GM12878 (cell line): ENCODE results near the gene PSORS1C1. TPM values are rescaled to one million over a fixed set of nuclear protein-coding genes. Genes with fewer than 3 reads are reported as not detected.

Experiments
- ATAC-seq: fragments of 200-7000 bp; cut with Tn5 transposase; 3 replicates; pipeline ENCODE4 v1.9.1; 2020; ENCODE audit warnings: mild to moderate bottlenecking, moderate library complexity
- BruUV-seq: library from RNA; stranded (reverse); fragments of 400-500 nt; replicated peaks from 2 replicates; lab custom pipeline; 2021; lab: Mats Ljungman, UMichigan
- CTCF ChIA-PET: fragments of 300-600 bp; sonication (Branson Sonifier 250); formaldehyde crosslinking; extraction: SDS; loops from one replicate; lab custom pipeline; 2021; ENCODE audit warnings: inconsistent platforms; lab: Yijun Ruan, JAX
- POLR2A ChIA-PET: fragments of 350-600 bp; formaldehyde crosslinking; extraction: SDS; loops from one replicate; lab custom pipeline; 2021; ENCODE audit warnings: inconsistent platforms; lab: Charles Lee
- RAD21 ChIA-PET: fragments of 300-600 bp; sonication (Branson Sonifier 250); formaldehyde crosslinking; loops from one replicate; lab custom pipeline; 2023; ENCODE audit warnings: antibody characterized with exemption; ENCODE audit not compliant: unreplicated experiment; lab: Charles Lee
- SMC1A ChIA-PET: fragments of 300-600 bp; sonication (Branson Sonifier 250); formaldehyde crosslinking; loops from one replicate; lab custom pipeline; 2023; ENCODE audit not compliant: unreplicated experiment, uncharacterized antibody; lab: Charles Lee
- DNase-seq: peaks from one replicate; pipeline ENCODE4 v3.0.0-alpha.2; 2011; ENCODE audit warnings: low read depth, low spot score
- FAIRE-seq: peaks from 3 replicates; lab custom pipeline; 2011; peaks lifted over from hg19 to GRCh38; lab: Jason Lieb, UNC
- H2AFZ ChIP-seq: 2 replicates; pipeline ENCODE4 v1.6.0; 2011; ENCODE audit warnings: low read depth, low read length, control low read depth; ENCODE audit not compliant: control insufficient read depth
- H3K27ac ChIP-seq: 2 replicates; pipeline ENCODE4 v1.5.1; 2011; ENCODE audit warnings: control low read depth; ENCODE audit not compliant: control insufficient read depth, insufficient read depth
- H3K27me3 ChIP-seq, 2 experiments: replicated peaks in 1 of 2; 2 replicates each; pipeline versions ENCODE4 v1.6.0 to v1.6.1; 2011; ENCODE audit warnings: low read length in 1 of 2; ENCODE audit not compliant: control insufficient read depth in 2 of 2, insufficient read depth in 2 of 2
- H3K36me3 ChIP-seq, 2 experiments: 2 replicates each; pipeline ENCODE4 v1.5.1; 2011; ENCODE audit warnings: low read length in 1 of 2; ENCODE audit not compliant: control insufficient read depth in 2 of 2, insufficient read depth in 2 of 2
- H3K4me1 ChIP-seq: 2 replicates; pipeline ENCODE4 v1.6.1; 2011; ENCODE audit warnings: mild to moderate bottlenecking, low read length, moderate library complexity, mixed read lengths; ENCODE audit not compliant: control insufficient read depth, insufficient read depth
- H3K4me2 ChIP-seq: 2 replicates; pipeline ENCODE4 v1.6.0; 2011; ENCODE audit warnings: control low read depth; ENCODE audit not compliant: control insufficient read depth, insufficient read depth
- H3K4me3 ChIP-seq: fragments of 200-600 bp; sonication (generic); 2 replicates; pipeline ENCODE4 v1.5.1; 2016
- H3K79me2 ChIP-seq: 2 replicates; pipeline ENCODE4 v1.6.0; 2011; ENCODE audit warnings: low read length; ENCODE audit not compliant: control insufficient read depth, insufficient read depth
- H3K9ac ChIP-seq: 2 replicates; pipeline ENCODE4 v1.8.0; 2011; ENCODE audit warnings: low read length, control low read depth, mixed read lengths; ENCODE audit not compliant: control insufficient read depth, insufficient read depth
- H3K9me3 ChIP-seq: replicated peaks from 3 replicates; pipeline ENCODE4 v1.5.1; 2011; ENCODE audit warnings: mild to moderate bottlenecking, low read length; ENCODE audit not compliant: control insufficient read depth, insufficient read depth
- H4K20me1 ChIP-seq: 2 replicates; pipeline ENCODE4 v1.6.0; 2011; ENCODE audit not compliant: control insufficient read depth, insufficient read depth
- MTA2 ChIP-seq: fragments of 450-650 bp; IDR thresholded peaks from 2 replicates; pipeline ENCODE4 v1.6.1; 2016; ENCODE audit warnings: low read depth, mild to moderate bottlenecking, moderate library complexity
- SIX5 ChIP-seq: IDR thresholded peaks from 2 replicates; pipeline ENCODE4 v1.6.1; 2011; ENCODE audit warnings: mild to moderate bottlenecking, low read depth, low read length, moderate library complexity; ENCODE audit not compliant: severe bottlenecking
- WGBS: methylation state at CpG from one replicate; pipeline ENCODE4 v1.1.6; 2016; ENCODE audit warnings: low lambda C conversion rate; ENCODE audit not compliant: insufficient replicate concordance, insufficient coverage; ENCODE audit errors: missing lambda C conversion rate; 5-methylcytosine and 5-hydroxymethylcytosine counted together
- in situ Hi-C: fragments of 300-500 bp; cut with MboI; formaldehyde crosslinking; loops from 9 replicates; pipeline ENCODE4 v1.14.3; 2018; ENCODE audit warnings: mixed read lengths
- intact Hi-C: fragments of 100-400 bp; cut with micrococcal nuclease; formaldehyde crosslinking; loops from one replicate; pipeline ENCODE4 v1.14.2; 2022; ENCODE audit not compliant: unreplicated experiment
- polyA plus RNA-seq, 11 experiments: library from polyadenylated mRNA; depleted of rRNA in 4 of 11; unstranded in 6 of 11; stranded (reverse) in 5 of 11; fragments of >200 nt; fragmentation: Nextera tagmentation in 4 of 11; fragmentation: Illumina TruSeq in 1 of 11; extraction: Ambion mirVana in 4 of 11; extraction: Trizol in 1 of 11; gene quantifications; 1 replicate in 1 of 11; 2 replicates in 10 of 11; pipeline versions ENCODE4 v1.2.1 to v1.2.3, GENCODE V29; 2011 to 2016; ENCODE audit warnings: inconsistent platforms in 2 of 11, missing spikeins in 2 of 11, low read depth in 1 of 11
- total RNA-seq, 4 experiments: library from RNA; depleted of rRNA in 3 of 4; stranded (reverse); fragments of >200 nt in 3 of 4; fragmentation: Illumina TruSeq in 1 of 4; extraction: Trizol in 1 of 4; gene quantifications; 2 replicates each; pipeline versions ENCODE4 v1.2.1 to v1.2.3, GENCODE V29; 2013 to 2021
- TF ChIP-seq, protein P1 (sequence below): fragments of 450-650 bp; IDR thresholded peaks from 2 replicates; pipeline ENCODE4 v1.6.1; 2016; ENCODE audit warnings: mild to moderate bottlenecking, moderate library complexity, borderline replicate concordance

The PSORS1C1 gene
- total and polyA plus RNA-seq, 10 of the 15 experiments (the other 5 are each of a cell fraction or from before 2014, with no cell fraction given) = 0.13 to 1.00 (median 0.20) TPM; not detected in 5

GRCh38 chr6:31094389-31094881 lies 20.2 kb upstream of the PSORS1C1 start:
- in situ Hi-C loops = loop anchor here (10.0 kb wide), 1 partner anchor 630 kb away; no protein-coding TSS in a partner anchor
- Histone ChIP-seq H3K9ac (no peak overlapping the region), H3K36me3 (no peaks in the 10 kb centered on the region), H3K4me1 (no peaks in the 10 kb centered on the region), H3K9me3 (no peaks in the 10 kb centered on the region), H2AFZ (no peak overlapping the region), H3K4me2 (no peak overlapping the region), H3K4me3 (no peak overlapping the region), H3K27me3 (peaks cover 0 to 2% of the 10 kb centered on the region in 2 experiments; a peak in 2 of 4 replicates), H3K27ac (no peak overlapping the region), H4K20me1 (no peaks in the 10 kb centered on the region), H3K79me2 (no peaks in the 10 kb centered on the region)
- no peak for DNase-seq
- no peak for TF ChIP-seq MTA2
- TF ChIP-seq SIX5 = no peak
- TF ChIP-seq, protein P1, sequence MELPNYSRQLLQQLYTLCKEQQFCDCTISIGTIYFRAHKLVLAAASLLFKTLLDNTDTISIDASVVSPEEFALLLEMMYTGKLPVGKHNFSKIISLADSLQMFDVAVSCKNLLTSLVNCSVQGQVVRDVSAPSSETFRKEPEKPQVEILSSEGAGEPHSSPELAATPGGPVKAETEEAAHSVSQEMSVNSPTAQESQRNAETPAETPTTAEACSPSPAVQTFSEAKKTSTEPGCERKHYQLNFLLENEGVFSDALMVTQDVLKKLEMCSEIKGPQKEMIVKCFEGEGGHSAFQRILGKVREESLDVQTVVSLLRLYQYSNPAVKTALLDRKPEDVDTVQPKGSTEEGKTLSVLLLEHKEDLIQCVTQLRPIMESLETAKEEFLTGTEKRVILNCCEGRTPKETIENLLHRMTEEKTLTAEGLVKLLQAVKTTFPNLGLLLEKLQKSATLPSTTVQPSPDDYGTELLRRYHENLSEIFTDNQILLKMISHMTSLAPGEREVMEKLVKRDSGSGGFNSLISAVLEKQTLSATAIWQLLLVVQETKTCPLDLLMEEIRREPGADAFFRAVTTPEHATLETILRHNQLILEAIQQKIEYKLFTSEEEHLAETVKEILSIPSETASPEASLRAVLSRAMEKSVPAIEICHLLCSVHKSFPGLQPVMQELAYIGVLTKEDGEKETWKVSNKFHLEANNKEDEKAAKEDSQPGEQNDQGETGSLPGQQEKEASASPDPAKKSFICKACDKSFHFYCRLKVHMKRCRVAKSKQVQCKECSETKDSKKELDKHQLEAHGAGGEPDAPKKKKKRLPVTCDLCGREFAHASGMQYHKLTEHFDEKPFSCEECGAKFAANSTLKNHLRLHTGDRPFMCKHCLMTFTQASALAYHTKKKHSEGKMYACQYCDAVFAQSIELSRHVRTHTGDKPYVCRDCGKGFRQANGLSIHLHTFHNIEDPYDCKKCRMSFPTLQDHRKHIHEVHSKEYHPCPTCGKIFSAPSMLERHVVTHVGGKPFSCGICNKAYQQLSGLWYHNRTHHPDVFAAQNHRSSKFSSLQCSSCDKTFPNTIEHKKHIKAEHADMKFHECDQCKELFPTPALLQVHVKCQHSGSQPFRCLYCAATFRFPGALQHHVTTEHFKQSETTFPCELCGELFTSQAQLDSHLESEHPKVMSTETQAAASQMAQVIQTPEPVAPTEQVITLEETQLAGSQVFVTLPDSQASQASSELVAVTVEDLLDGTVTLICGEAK = no peak
- POLR2A ChIA-PET = no interaction called here
- no TSS peak for BruUV-seq
- SMC1A ChIA-PET = no interaction called here
- FAIRE-seq = no peak
- intact Hi-C loops = no loop called here
- CTCF ChIA-PET = interaction anchor here (0.9 to 3.6 kb wide), 5 partner anchors 8 to 267 kb away, joined by 3 to 13 read pairs (median 3); no protein-coding TSS in a partner anchor
- no peak for ATAC-seq
- RAD21 ChIA-PET = interaction anchor here (2.5 kb wide), 1 partner anchor 15 kb away, joined by 6 read pairs; no protein-coding TSS in a partner anchor
- 0% methylated on average over 3 of the region's 3 CpGs for WGBS
